Measurements from ENCODE around the gene LINGO3.

The LINGO3 gene

GRCh38 chr19:2278459-2279158 lies 29.3 kb downstream of the LINGO3 start:
- no peak for DNase-seq

- DNase-seq, result no peak
Observed at GRCh38 chr19:2277138-2277537, 30.8 kb downstream of the LINGO3 start.

- no peak for DNase-seq
Observed at GRCh38 chr19:2276429-2276986, 31.4 kb downstream of the LINGO3 start.

GRCh38 chr19:2275588-2276428 lies 32.1 kb downstream of the LINGO3 start:
- DNase-seq, result no peak

- DNase-seq, result peak; percentile 88
Observed at GRCh38 chr19:2274931-2275535, 32.9 kb downstream of the LINGO3 start.

- no peak for DNase-seq
Observed at GRCh38 chr19:2274185-2274711, 33.7 kb downstream of the LINGO3 start.

GRCh38 chr19:2273356-2274184 lies 34.4 kb downstream of the LINGO3 start:
- peak; percentile 93 for DNase-seq

GRCh38 chr19:2271234-2272103 lies 36.5 kb downstream of the LINGO3 start:
- no peak for DNase-seq

GRCh38 chr19:2270423-2271233 lies 37.3 kb downstream of the LINGO3 start:
- peak; percentile 95 for DNase-seq

GRCh38 chr19:2270157-2270422 lies 37.9 kb downstream of the LINGO3 start:
- DNase-seq, result peak; percentile 58

- peak; percentile 98 for DNase-seq
Observed at GRCh38 chr19:2269244-2270156, 38.5 kb downstream of the LINGO3 start.

- no peak for DNase-seq
Observed at GRCh38 chr19:2268861-2269243, 39.1 kb downstream of the LINGO3 start.

GRCh38 chr19:2268480-2268830 lies 39.5 kb downstream of the LINGO3 start:
- no peak for DNase-seq

- DNase-seq, result peak; percentile 94
Observed at GRCh38 chr19:2266183-2266993, 41.6 kb downstream of the LINGO3 start.

- peak; percentile 71 for DNase-seq
Observed at GRCh38 chr19:2261438-2262172, 46.3 kb downstream of the LINGO3 start.

- peak; percentile 34 for DNase-seq
Observed at GRCh38 chr19:2260341-2260805, 47.6 kb downstream of the LINGO3 start.

- DNase-seq, result no peak
Observed at GRCh38 chr19:2259336-2259735, 48.6 kb downstream of the LINGO3 start.

Data from hematopoietic multipotent progenitor cell treated with erythropoietin and hydrocortisone succinate and interleukin-3 and kit ligand, for 4 days (in vitro differentiated cells).